K562 (cell line): ENCODE measurements around the gene TRIM24. TPM values are rescaled to one million over a fixed set of nuclear protein-coding genes. Genes with fewer than 3 reads are reported as not detected.

ENCODE experiments used
- ATAC-seq: fragments of 200-7000 bp; cut with Tn5 transposase; 3 replicates; pipeline ENCODE4 v1.9.1; 2020; ENCODE audit warnings: moderate library complexity
- BruUV-seq: library from RNA; stranded (reverse); fragments of 400-500 nt; replicated peaks from 2 replicates; lab custom pipeline; 2021; lab: Mats Ljungman, UMichigan
- CTCF ChIA-PET: fragments of 300-600 bp; formaldehyde crosslinking; extraction: SDS; loops from one replicate; lab custom pipeline; 2021; ENCODE audit warnings: low intra/inter-chr PET ratio; lab: Yijun Ruan, JAX
- POLR2A ChIA-PET: fragments of 300-600, 350-650 bp; sonication (Branson Sonifier 250); formaldehyde crosslinking; extraction: SDS; loops from one replicate; lab custom pipeline; 2021; ENCODE audit warnings: antibody characterized with exemption, inconsistent platforms; lab: Yijun Ruan, JAX
- DNase-seq, 4 experiments: peaks; one replicate each; pipeline versions ENCODE4 v3.0.0 to v3.0.0-alpha.2; 2011 to 2018; ENCODE audit warnings: low spot score in 3 of 4, mixed read lengths in 3 of 4; ENCODE audit errors: extremely low read depth in 1 of 4
- FAIRE-seq: peaks from 2 replicates; lab custom pipeline; 2011; peaks lifted over from hg19 to GRCh38; lab: Jason Lieb, UNC
- H2AFZ ChIP-seq: 2 replicates; pipeline ENCODE4 v1.6.0; 2011; ENCODE audit warnings: low read depth, low read length, control low read depth, inconsistent platforms
- H3K27ac ChIP-seq: fragments of 200-600 bp; 3 replicates; pipeline ENCODE4 v1.8.0; 2011; ENCODE audit warnings: low read depth, mild to moderate bottlenecking, control low read depth, inconsistent platforms, low read length, moderate library complexity, mixed read lengths; ENCODE audit errors: extremely low read depth
- H3K27me3 ChIP-seq, 2 experiments: fragments of 300-600 bp in 1 of 2; 2 replicates in 1 of 2; 3 replicates in 1 of 2; pipeline versions ENCODE4 v1.6.0 to v1.8.0; 2011; ENCODE audit warnings: inconsistent platforms in 2 of 2, low read length in 2 of 2, mild to moderate bottlenecking in 1 of 2, mixed read lengths in 1 of 2, moderate library complexity in 1 of 2; ENCODE audit not compliant: control insufficient read depth in 2 of 2, insufficient read depth in 2 of 2
- H3K36me3 ChIP-seq: fragments of 300-600 bp; 3 replicates; pipeline ENCODE4 v1.8.0; 2011; ENCODE audit warnings: mild to moderate bottlenecking, low read length, inconsistent platforms; ENCODE audit not compliant: control insufficient read depth, insufficient read depth
- H3K4me1 ChIP-seq, 2 experiments: fragments of 200-600 bp in 1 of 2; replicated peaks in 1 of 2; 2 replicates in 1 of 2; 3 replicates in 1 of 2; pipeline versions ENCODE4 v1.5.1 to v1.8.0; 2011; ENCODE audit warnings: inconsistent platforms in 2 of 2, low read length in 2 of 2, mild to moderate bottlenecking in 1 of 2, mixed read lengths in 1 of 2, moderate library complexity in 1 of 2; ENCODE audit not compliant: control insufficient read depth in 2 of 2, insufficient read depth in 2 of 2
- H3K4me2 ChIP-seq: 2 replicates; pipeline ENCODE4 v1.6.1; 2011; ENCODE audit warnings: low read length, control low read depth, inconsistent platforms, mixed read lengths; ENCODE audit not compliant: insufficient read depth
- H3K4me3 ChIP-seq: fragments of 200-600 bp; sonication (generic), shearing (Covaris generic); 2 replicates; pipeline ENCODE4 v1.5.1; 2016; ENCODE audit warnings: control low read depth, inconsistent platforms
- H3K79me2 ChIP-seq: fragments of 200-600 bp; 3 replicates; pipeline ENCODE4 v1.8.0; 2011; ENCODE audit warnings: low read length, inconsistent platforms; ENCODE audit not compliant: control insufficient read depth, insufficient read depth
- H3K9ac ChIP-seq, 2 experiments: 2 replicates each; pipeline versions ENCODE4 v1.6.0 to v1.6.1; 2011; ENCODE audit warnings: low read depth in 2 of 2, low read length in 2 of 2, control low read depth in 1 of 2, inconsistent platforms in 1 of 2, mild to moderate bottlenecking in 1 of 2, mixed read lengths in 1 of 2; ENCODE audit not compliant: insufficient read depth in 1 of 2
- H3K9me1 ChIP-seq: one replicate; pipeline ENCODE4 v1.6.0; 2011; ENCODE audit warnings: inconsistent platforms, mild to moderate bottlenecking, low read length, moderate library complexity; ENCODE audit not compliant: control insufficient read depth, insufficient read depth
- H3K9me3 ChIP-seq: replicated peaks from 2 replicates; pipeline ENCODE4 v1.5.1; 2011; ENCODE audit warnings: low read depth, low read length, inconsistent platforms; ENCODE audit not compliant: control insufficient read depth, insufficient read depth
- H4K20me1 ChIP-seq: replicated peaks from 2 replicates; pipeline ENCODE4 v1.6.1; 2011; ENCODE audit warnings: low read length, inconsistent platforms, mixed read lengths; ENCODE audit not compliant: control insufficient read depth, insufficient read depth
- FOXM1 ChIP-seq, 2 experiments: fragments of 450-650 bp in 1 of 2; sonication (generic) in 1 of 2; formaldehyde crosslinking in 1 of 2; IDR thresholded peaks; 2 replicates each; pipeline versions ENCODE4 v1.6.1 to v1.9.0; 2017 to 2022; ENCODE audit warnings: low read depth in 2 of 2, mild to moderate bottlenecking in 2 of 2, missing genetic modification reagents in 1 of 2, moderate library complexity in 1 of 2
- HDAC3 ChIP-seq: fragments of 450-650 bp; IDR thresholded peaks from 2 replicates; pipeline ENCODE4 v1.6.1; 2018; ENCODE audit warnings: borderline replicate concordance, mild to moderate bottlenecking, moderate library complexity; ENCODE audit not compliant: partially characterized antibody
- POLR3A ChIP-seq: IDR thresholded peaks from 2 replicates; pipeline ENCODE4 v1.6.1; 2011; ENCODE audit warnings: borderline replicate concordance, mild to moderate bottlenecking, moderate library complexity; ENCODE audit not compliant: insufficient read length, insufficient read depth; ENCODE audit errors: extremely low read depth
- SPI1 ChIP-seq: IDR thresholded peaks from 2 replicates; pipeline ENCODE4 v1.6.1; 2011; ENCODE audit warnings: low read depth, low read length, control low read depth, borderline replicate concordance
- SRF ChIP-seq, 2 experiments: fragments of 250-450, 450-650 bp in 1 of 2; sonication (Bioruptor Pico) in 1 of 2; sonication (generic) in 1 of 2; formaldehyde crosslinking; IDR thresholded peaks; 2 replicates each; pipeline versions ENCODE4 v1.5.0 to v1.5.1; 2020 to 2022; ENCODE audit warnings: mild to moderate bottlenecking in 1 of 2, missing genetic modification reagents in 1 of 2
- TEAD2 ChIP-seq: fragments of 450-650 bp; IDR thresholded peaks from 2 replicates; pipeline ENCODE4 v1.6.1; 2016; ENCODE audit warnings: missing genetic modification characterization, control low read depth, missing compliant biosample characterization
- USF1 ChIP-seq: sonication (generic); formaldehyde crosslinking; IDR thresholded peaks from 2 replicates; pipeline ENCODE4 v1.9.0; 2022; ENCODE audit warnings: mild to moderate bottlenecking, missing genetic modification reagents
- ZFP91 ChIP-seq: sonication (generic); formaldehyde crosslinking; IDR thresholded peaks from 2 replicates; pipeline ENCODE4 v1.8.0; 2022; ENCODE audit warnings: mild to moderate bottlenecking, missing genetic modification reagents
- ZKSCAN3 ChIP-seq: fragments of 250-450 bp; sonication (Bioruptor Pico); IDR thresholded peaks from 2 replicates; pipeline ENCODE4 v1.4.0; 2020
- ZNF140 ChIP-seq: fragments of 250-450 bp; sonication (Bioruptor Pico); IDR thresholded peaks from 2 replicates; pipeline ENCODE4 v1.8.0; 2021; ENCODE audit warnings: moderate library complexity, mild to moderate bottlenecking, inconsistent platforms
- ZNF175 ChIP-seq: fragments of 200-800 bp; sonication (Bioruptor generic); IDR thresholded peaks from 2 replicates; pipeline ENCODE4 v1.6.1; 2016; ENCODE audit warnings: low read depth, mild to moderate bottlenecking, missing genetic modification characterization, missing compliant biosample characterization
- ZNF699 ChIP-seq: fragments of 250-450 bp; sonication (Bioruptor Pico); IDR thresholded peaks from 2 replicates; pipeline ENCODE4 v1.8.0; 2021; ENCODE audit warnings: mild to moderate bottlenecking, moderate library complexity; ENCODE audit not compliant: insufficient replicate concordance
- WGBS: fragments of 100-300 bp; shearing (Covaris generic); methylation state at CpG from one replicate; pipeline ENCODE4 v1.1.6; 2016; ENCODE audit warnings: low coverage, mixed read lengths; ENCODE audit not compliant: insufficient coverage; ENCODE audit errors: missing lambda C conversion rate; 5-methylcytosine and 5-hydroxymethylcytosine counted together
- in situ Hi-C: fragments of 300-500 bp; cut with MboI; formaldehyde crosslinking; loops from 4 replicates; pipeline ENCODE4 v1.15.0; 2018; ENCODE audit warnings: inconsistent platforms, mixed read lengths
- intact Hi-C: fragments of 100-400 bp; cut with micrococcal nuclease; formaldehyde crosslinking; loops from 2 replicates; pipeline ENCODE4 v1.14.2; 2022
- polyA plus RNA-seq, 8 experiments: library from polyadenylated mRNA; depleted of rRNA in 4 of 8; stranded (reverse) in 5 of 8; unstranded in 3 of 8; fragments of >200 nt; fragmentation: Nextera tagmentation in 2 of 8; fragmentation: Illumina TruSeq in 1 of 8; extraction: Ambion mirVana in 2 of 8; extraction: Trizol in 1 of 8; gene quantifications; 2 replicates each; pipeline versions ENCODE4 v1.2.1 to v1.2.3, GENCODE V29; 2011 to 2014; ENCODE audit warnings: inconsistent platforms in 1 of 8, missing spikeins in 1 of 8
- total RNA-seq, 7 experiments: library from RNA; depleted of rRNA in 6 of 7; stranded (reverse); fragments of >200 nt in 6 of 7; fragmentation: Illumina TruSeq in 2 of 7; extraction: Trizol in 2 of 7; gene quantifications; 2 replicates each; pipeline versions ENCODE4 v1.2.1 to v1.2.3, GENCODE V29; 2011 to 2021; ENCODE audit warnings: low replicate concordance in 1 of 7

Gene TRIM24
- total and polyA plus RNA-seq, 9 of the 15 experiments (the other 6 are each of a cell fraction or from before 2014, with no cell fraction given) = 13.4 to 74.0 (median 41.7) TPM

DNA sequence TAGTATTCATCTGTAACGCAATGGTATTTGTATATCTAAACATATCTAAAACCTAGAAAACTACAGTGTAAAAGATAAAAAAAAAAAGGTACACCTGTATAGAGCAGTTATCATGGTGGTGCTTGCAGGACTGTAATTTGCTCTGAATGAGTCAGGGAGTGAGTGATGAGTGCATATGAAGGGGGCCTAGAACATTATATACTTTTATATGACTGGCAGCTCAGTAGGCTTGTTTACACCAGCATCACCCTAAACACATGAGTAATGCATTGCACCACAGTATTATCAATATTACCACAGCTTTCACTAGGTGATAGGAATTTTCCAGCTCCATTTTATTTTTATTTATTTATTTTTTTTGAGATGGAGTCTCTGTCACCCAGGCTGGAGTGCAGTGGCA, 40.8 kb downstream of the TRIM24 start:
- intact Hi-C loops (no loop called here), in situ Hi-C loops (no loop called here)
- WGBS = 95% methylated on average over 1 of the region's 1 CpG
- DNase-seq (no peak), FAIRE-seq (no peak), ATAC-seq (no peak; the same call in 2 of the 3 replicates)
- no peaks in the 10 kb centered on the region for H3K9me3 ChIP-seq
- H3K4me1 ChIP-seq = no peaks in the 10 kb centered on the region; a peak in 1 of 5 replicates
- BruUV-seq = no TSS peak
- no peak overlapping the region for H2AFZ ChIP-seq
- H3K4me3 ChIP-seq = no peak overlapping the region
- no peak overlapping the region for H3K9ac ChIP-seq
- POLR2A ChIA-PET = no interaction called here
- CTCF ChIA-PET = no interaction called here
- no peak overlapping the region for H3K4me2 ChIP-seq
- peaks cover 19% of the 10 kb centered on the region for H3K36me3 ChIP-seq
- no peaks in the 10 kb centered on the region for H4K20me1 ChIP-seq
- no peak overlapping the region for H3K27ac ChIP-seq
- no peaks in the 10 kb centered on the region for H3K9me1 ChIP-seq
- peaks cover 97% of the 10 kb centered on the region for H3K79me2 ChIP-seq
- TF ChIP-seq TEAD2 (tag) (no peak), SPI1 (no peak), ZNF699 (CRISPR knock-in tag) (no peak), HDAC3 (no peak), FOXM1 (IDR thresholded peaks at IDR 0.05; ENCODE audit: low read depth) (no peak), FOXM1 (CRISPR knock-in tag; IDR thresholded peaks at IDR 0.05; ENCODE audit: low read depth) (no peak), ZNF140 (CRISPR knock-in tag) (no peak), SRF (CRISPR knock-in tag; IDR thresholded peaks at IDR 0.05) (no peak), POLR3A (no peak), ZNF175 (CRISPR knock-in tag) (no peak), ZKSCAN3 (CRISPR knock-in tag) (no peak), ZFP91 (CRISPR knock-in tag) (no peak), USF1 (no peak)
- H3K27me3 ChIP-seq = no peaks in the 10 kb centered on the region
